RCC 7860 (cell line): Measurements from ENCODE around the gene POMGNT1.

Source experiments
- DNase-seq: peaks from one replicate; pipeline ENCODE4 v3.0.0-alpha.2; 2015; ENCODE audit warnings: low spot score
- FAIRE-seq: peaks from 2 replicates; lab custom pipeline; 2012; peaks lifted over from hg19 to GRCh38; lab: Jason Lieb, UNC

The POMGNT1 gene

GRCh38 chr1:46158312-46159281 lies 39.6 kb downstream of the POMGNT1 start:
- FAIRE-seq (no peak), DNase-seq (no peak)

GRCh38 chr1:46157916-46158311 lies 40.3 kb downstream of the POMGNT1 start:
- DNase-seq (no peak), FAIRE-seq (no peak)

- FAIRE-seq (no peak), DNase-seq (no peak)
Measured at GRCh38 chr1:46153732-46154131, 44.5 kb downstream of the POMGNT1 start.

- DNase-seq (no peak), FAIRE-seq (no peak)
Measured at GRCh38 chr1:46153228-46153627, 45.0 kb downstream of the POMGNT1 start.

GRCh38 chr1:46152016-46152415 lies 46.2 kb downstream of the POMGNT1 start:
- DNase-seq (no peak), FAIRE-seq (no peak)

GRCh38 chr1:46150085-46150484 lies 48.1 kb downstream of the POMGNT1 start:
- no peak for FAIRE-seq

GRCh38 chr1:46148318-46148717 lies 49.9 kb downstream of the POMGNT1 start:
- no peak for FAIRE-seq
- DNase-seq = no peak

More at GRCh38 chr1:46150085-46150484, 48.1 kb downstream of the POMGNT1 start:
- DNase-seq = no peak
